HCT116 (cell line): ENCODE measurements around the gene SERPINB5. TPM values are rescaled to one million over a fixed set of nuclear protein-coding genes. Genes with fewer than 3 reads are reported as not detected.

Experiments used
- ATAC-seq: fragments of 200-7000 bp; cut with Tn5 transposase; 2 replicates; pipeline ENCODE4 v1.9.1; 2020; ENCODE audit warnings: mild to moderate bottlenecking, moderate library complexity
- BruUV-seq: library from RNA; stranded (reverse); fragments of 400-500 nt; replicated peaks from 2 replicates; lab custom pipeline; 2021; lab: Mats Ljungman, UMichigan
- CTCF ChIA-PET: fragments of 300-600 bp; sonication (Branson Sonifier 250); formaldehyde crosslinking; loops from one replicate; lab custom pipeline; 2021; ENCODE audit warnings: antibody characterized with exemption; lab: Charles Lee
- POLR2A ChIA-PET: fragments of 300-600, 350-600 bp; sonication (Branson Sonifier 250); formaldehyde crosslinking; loops from one replicate; lab custom pipeline; 2021; ENCODE audit warnings: antibody characterized with exemption; lab: Charles Lee
- RAD21 ChIA-PET, 2 experiments: fragments of 300-600 bp; sonication (Branson Sonifier 250); formaldehyde crosslinking; loops; one replicate each; lab custom pipeline; 2023; ENCODE audit warnings: low total read pairs in 2 of 2; ENCODE audit not compliant: uncharacterized antibody in 2 of 2, unreplicated experiment in 2 of 2, low non-redundant PET in 1 of 2; lab: Charles Lee
- DNase-seq: peaks from one replicate; pipeline ENCODE4 v3.0.0-alpha.2; 2010; ENCODE audit warnings: low read depth, low spot score
- H2AFZ ChIP-seq: fragments of 200-600 bp; shearing (Covaris generic), sonication (generic); 2 replicates; pipeline ENCODE4 v1.6.1; 2017; ENCODE audit warnings: low read depth, mixed run types, mixed read lengths, antibody characterized with exemption, low read length; ENCODE audit not compliant: poor library complexity, severe bottlenecking
- H3K27ac ChIP-seq: 2 replicates; pipeline ENCODE4 v1.5.1; 2012; ENCODE audit warnings: low read depth, low read length
- H3K27me3 ChIP-seq: fragments of 200-600 bp; sonication (generic); 2 replicates; pipeline ENCODE4 v1.6.1; 2016; ENCODE audit warnings: mixed run types, low read length, mixed read lengths; ENCODE audit not compliant: insufficient read depth
- H3K36me3 ChIP-seq, 2 experiments: fragments of 200-500 bp in 1 of 2; fragments of 200-600 bp in 1 of 2; sonication (Bioruptor generic) in 1 of 2; sonication (generic) in 1 of 2; 2 replicates each; pipeline versions ENCODE4 v1.5.1 to v1.6.1; 2014 to 2016; ENCODE audit warnings: low read length in 2 of 2, inconsistent platforms in 1 of 2, mixed read lengths in 1 of 2, mixed run types in 1 of 2; ENCODE audit not compliant: insufficient read depth in 2 of 2, control insufficient read depth in 1 of 2
- H3K4me1 ChIP-seq, 2 experiments: fragments of 200-600 bp in 1 of 2; sonication (generic) in 1 of 2; 2 replicates each; pipeline versions ENCODE4 v1.5.1 to v1.6.1; 2012 to 2017; ENCODE audit warnings: low read length in 2 of 2, inconsistent platforms in 1 of 2, mild to moderate bottlenecking in 1 of 2, mixed read lengths in 1 of 2, mixed run types in 1 of 2, moderate library complexity in 1 of 2; ENCODE audit not compliant: insufficient read depth in 2 of 2, control insufficient read depth in 1 of 2
- H3K4me2 ChIP-seq: fragments of 200-600 bp; sonication (generic); 2 replicates; pipeline ENCODE4 v1.6.1; 2017; ENCODE audit warnings: mixed run types, low read length, mixed read lengths
- H3K4me3 ChIP-seq, 2 experiments: fragments of 200-600 bp in 1 of 2; sonication (generic) in 1 of 2; replicated peaks in 1 of 2; 2 replicates each; pipeline ENCODE4 v1.5.1; 2011 to 2016; ENCODE audit warnings: low read length in 2 of 2, control low read depth in 1 of 2, low read depth in 1 of 2, mild to moderate bottlenecking in 1 of 2, mixed read lengths in 1 of 2, mixed run types in 1 of 2
- H3K79me2 ChIP-seq: fragments of 200-600 bp; sonication (generic); 2 replicates; pipeline ENCODE4 v1.6.1; 2017; ENCODE audit warnings: mild to moderate bottlenecking, mixed run types, low read length, moderate library complexity, mixed read lengths; ENCODE audit not compliant: insufficient read depth
- H3K9ac ChIP-seq: fragments of 200-600 bp; sonication (generic); 2 replicates; pipeline ENCODE4 v1.6.1; 2016; ENCODE audit warnings: low read length, mixed read lengths
- H3K9me2 ChIP-seq: fragments of 200-600 bp; sonication (generic), shearing (Covaris generic); 2 replicates; pipeline ENCODE4 v1.6.1; 2017; ENCODE audit warnings: mixed run types, mild to moderate bottlenecking, moderate library complexity; ENCODE audit not compliant: insufficient read depth
- H3K9me3 ChIP-seq, 2 experiments: fragments of 200-500 bp in 1 of 2; fragments of 200-600 bp in 1 of 2; sonication (Bioruptor generic) in 1 of 2; sonication (generic) in 1 of 2; 2 replicates each; pipeline ENCODE4 v1.6.1; 2014 to 2017; ENCODE audit warnings: low read length in 2 of 2, mixed read lengths in 2 of 2, inconsistent platforms in 1 of 2, low read depth in 1 of 2, mild to moderate bottlenecking in 1 of 2, mixed run types in 1 of 2, moderate library complexity in 1 of 2; ENCODE audit not compliant: control insufficient read depth in 1 of 2, insufficient read depth in 1 of 2
- H4K20me1 ChIP-seq: fragments of 200-600 bp; sonication (generic), shearing (Covaris generic); 2 replicates; pipeline ENCODE4 v1.6.1; 2017; ENCODE audit warnings: mixed run types, mild to moderate bottlenecking, moderate library complexity; ENCODE audit not compliant: insufficient read depth
- CBX3 ChIP-seq: IDR thresholded peaks from 2 replicates; pipeline ENCODE4 v1.6.1; 2012; ENCODE audit warnings: low read depth
- CEBPB ChIP-seq: IDR thresholded peaks from 2 replicates; pipeline ENCODE4 v1.6.1; 2012; ENCODE audit warnings: low read depth
- ELF1 ChIP-seq: IDR thresholded peaks from 2 replicates; pipeline ENCODE4 v1.6.1; 2012; ENCODE audit warnings: low read depth, borderline replicate concordance
- EZH2phosphoT487 ChIP-seq: fragments of 200-600 bp; IDR thresholded peaks from 2 replicates; pipeline ENCODE4 v1.6.1; 2018; ENCODE audit warnings: antibody characterized with exemption, borderline replicate concordance
- FOSL1 ChIP-seq: IDR thresholded peaks from 2 replicates; pipeline ENCODE4 v1.6.1; 2012; ENCODE audit warnings: low read depth
- JUND ChIP-seq: IDR thresholded peaks from 2 replicates; pipeline ENCODE4 v1.6.1; 2012
- SP1 ChIP-seq: IDR thresholded peaks from 2 replicates; pipeline ENCODE4 v1.6.1; 2012; ENCODE audit warnings: low read depth
- YY1 ChIP-seq: IDR thresholded peaks from 2 replicates; pipeline ENCODE4 v1.6.1; 2011; ENCODE audit warnings: low read length, low read depth, moderate library complexity, mild to moderate bottlenecking; ENCODE audit not compliant: insufficient replicate concordance; ENCODE audit errors: extremely low read depth
- ZNF274 ChIP-seq: fragments of 200-500 bp; sonication (Bioruptor generic); IDR thresholded peaks from 2 replicates; pipeline ENCODE4 v1.6.1; 2014; ENCODE audit warnings: mild to moderate bottlenecking, low read depth, low read length, inconsistent platforms
- intact Hi-C: fragments of 100-400 bp; cut with micrococcal nuclease; formaldehyde crosslinking; loops from 2 replicates; pipeline ENCODE4 v1.10.0; 2022
- total RNA-seq: library from RNA; stranded (reverse); gene quantifications from one replicate; pipeline ENCODE4 v1.2.1, GENCODE V29; 2021; ENCODE audit not compliant: unreplicated experiment
- TF ChIP-seq, protein P1 (sequence below): IDR thresholded peaks from 2 replicates; pipeline ENCODE4 v1.6.1; 2011; ENCODE audit warnings: mild to moderate bottlenecking, low read length, moderate library complexity; ENCODE audit not compliant: insufficient replicate concordance; ENCODE audit errors: extremely low read depth

SERPINB5 gene
- total RNA-seq, 1 experiment from 2014 or later, result 19.5 TPM

- no peaks in the 10 kb centered on the region for H3K79me2 ChIP-seq
- H3K27me3 ChIP-seq, result no peaks in the 10 kb centered on the region
- CTCF ChIA-PET, result no interaction called here
- RAD21 ChIA-PET, result no interaction called here
- H3K9me2 ChIP-seq, result no peaks in the 10 kb centered on the region
- ATAC-seq (no peak), DNase-seq (no peak)
- H3K4me2 ChIP-seq, result no peak overlapping the region
- H4K20me1 ChIP-seq, result no peaks in the 10 kb centered on the region
- no TSS peak for BruUV-seq
- TF ChIP-seq CBX3 (no peak), EZH2phosphoT487 (no peak), FOSL1 (no peak)
- H3K4me3 ChIP-seq, result no peak overlapping the region
- no peaks in the 10 kb centered on the region for H3K36me3 ChIP-seq
- POLR2A ChIA-PET, result no interaction called here
- intact Hi-C loops, result no loop called here
- H3K27ac ChIP-seq, result no peak overlapping the region
- no peaks in the 10 kb centered on the region for H3K9me3 ChIP-seq
- no peak overlapping the region for H2AFZ ChIP-seq
- no peak overlapping the region for H3K9ac ChIP-seq
- no peaks in the 10 kb centered on the region for H3K4me1 ChIP-seq
Measured at GRCh38 chr18:63447066-63447465, 29.7 kb upstream of the SERPINB5 start.

DNA sequence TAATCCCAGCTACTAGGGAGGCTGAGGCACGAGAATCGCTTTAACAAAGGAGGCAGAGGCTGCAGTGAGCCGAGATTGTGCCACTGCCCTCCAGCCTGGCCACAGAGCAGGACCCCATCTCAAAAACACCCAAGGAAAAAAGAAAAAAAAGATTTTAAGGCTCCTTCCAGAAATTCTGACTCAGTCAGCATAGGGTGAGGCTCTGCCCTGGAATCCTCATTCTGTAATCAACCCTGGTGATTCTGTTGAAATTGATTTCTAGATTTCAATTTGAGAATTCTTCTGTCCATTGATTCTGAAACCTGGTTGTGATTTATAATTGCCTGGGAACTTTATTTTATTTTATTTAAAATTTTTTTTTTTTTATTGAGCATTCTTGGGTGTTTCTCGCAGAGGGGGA is 27.3 kb upstream of the SERPINB5 start:
- no TSS peak for BruUV-seq
- Histone ChIP-seq H3K79me2 (no peaks in the 10 kb centered on the region), H3K27me3 (no peaks in the 10 kb centered on the region), H3K9me2 (no peaks in the 10 kb centered on the region), H3K9me3 (no peaks in the 10 kb centered on the region), H3K4me2 (no peak overlapping the region), H3K36me3 (no peaks in the 10 kb centered on the region), H4K20me1 (no peaks in the 10 kb centered on the region), H2AFZ (no peak overlapping the region), H3K4me1 (peaks cover 0 to 5% of the 10 kb centered on the region in 2 experiments; a peak in 2 of 4 replicates), H3K9ac (no peak overlapping the region), H3K27ac (no peak overlapping the region), H3K4me3 (no peak overlapping the region)
- TF ChIP-seq CEBPB (no peak), YY1 (no peak), ZNF274 (no peak), JUND (no peak), FOSL1 (no peak), ELF1 (no peak), EZH2phosphoT487 (no peak), SP1 (no peak)
- TF ChIP-seq, protein P1, sequence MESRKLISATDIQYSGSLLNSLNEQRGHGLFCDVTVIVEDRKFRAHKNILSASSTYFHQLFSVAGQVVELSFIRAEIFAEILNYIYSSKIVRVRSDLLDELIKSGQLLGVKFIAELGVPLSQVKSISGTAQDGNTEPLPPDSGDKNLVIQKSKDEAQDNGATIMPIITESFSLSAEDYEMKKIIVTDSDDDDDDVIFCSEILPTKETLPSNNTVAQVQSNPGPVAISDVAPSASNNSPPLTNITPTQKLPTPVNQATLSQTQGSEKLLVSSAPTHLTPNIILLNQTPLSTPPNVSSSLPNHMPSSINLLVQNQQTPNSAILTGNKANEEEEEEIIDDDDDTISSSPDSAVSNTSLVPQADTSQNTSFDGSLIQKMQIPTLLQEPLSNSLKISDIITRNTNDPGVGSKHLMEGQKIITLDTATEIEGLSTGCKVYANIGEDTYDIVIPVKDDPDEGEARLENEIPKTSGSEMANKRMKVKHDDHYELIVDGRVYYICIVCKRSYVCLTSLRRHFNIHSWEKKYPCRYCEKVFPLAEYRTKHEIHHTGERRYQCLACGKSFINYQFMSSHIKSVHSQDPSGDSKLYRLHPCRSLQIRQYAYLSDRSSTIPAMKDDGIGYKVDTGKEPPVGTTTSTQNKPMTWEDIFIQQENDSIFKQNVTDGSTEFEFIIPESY, result no peak
- DNase-seq (no peak), ATAC-seq (no peak)
- ChIA-PET POLR2A (no interaction called here), RAD21 (no interaction called here), CTCF (no interaction called here)
- intact Hi-C loops, result no loop called here
